Fibroblast of lung (primary cell): ENCODE measurements around the gene ARMC9. TPM values are rescaled to one million over a fixed set of nuclear protein-coding genes. Genes with fewer than 3 reads are reported as not detected.

Source experiments
- DNase-seq, 2 donors: peaks; one replicate each; pipeline versions ENCODE4 v3.0.0 to v3.0.0-alpha.2; 2010; ENCODE audit warnings: low read depth in 2 of 2
- H2AFZ ChIP-seq: 2 replicates; pipeline ENCODE4 v1.5.1; 2012; ENCODE audit warnings: low read length, control low read depth, inconsistent platforms
- H3K27ac ChIP-seq: 2 replicates; pipeline ENCODE4 v1.5.1; 2011; ENCODE audit warnings: low read length, control low read depth; ENCODE audit not compliant: insufficient read depth
- H3K27me3 ChIP-seq: 2 replicates; pipeline ENCODE4 v1.5.1; 2011; ENCODE audit warnings: mild to moderate bottlenecking, low read length; ENCODE audit not compliant: control insufficient read depth, insufficient read depth
- H3K36me3 ChIP-seq: 2 replicates; pipeline ENCODE4 v1.5.1; 2011; ENCODE audit warnings: low read length; ENCODE audit not compliant: control insufficient read depth, insufficient read depth
- H3K4me1 ChIP-seq: 2 replicates; pipeline ENCODE4 v1.5.1; 2011; ENCODE audit warnings: low read length; ENCODE audit not compliant: control insufficient read depth, insufficient read depth; ENCODE audit errors: extremely low read depth
- H3K4me2 ChIP-seq: 2 replicates; pipeline ENCODE4 v1.5.1; 2011; ENCODE audit warnings: low read length, control low read depth; ENCODE audit not compliant: insufficient read depth; ENCODE audit errors: extremely low read depth
- H3K4me3 ChIP-seq, 4 experiments: fragments of 200-600 bp in 1 of 4; sonication (generic) in 1 of 4; replicated peaks in 1 of 4; 2 replicates each; pipeline ENCODE4 v1.5.1; 2011 to 2016; ENCODE audit warnings: low read length in 4 of 4, low read depth in 3 of 4, mild to moderate bottlenecking in 3 of 4, control low read depth in 2 of 4, inconsistent platforms in 1 of 4, mixed read lengths in 1 of 4; ENCODE audit not compliant: insufficient read depth in 1 of 4; ENCODE audit errors: control extremely low read depth in 1 of 4
- H3K79me2 ChIP-seq: 2 replicates; pipeline ENCODE4 v1.5.1; 2012; ENCODE audit warnings: mild to moderate bottlenecking, low read length, inconsistent platforms; ENCODE audit not compliant: control insufficient read depth, insufficient read depth
- H3K9ac ChIP-seq: 2 replicates; pipeline ENCODE4 v1.5.1; 2011; ENCODE audit warnings: mild to moderate bottlenecking, low read length, control low read depth; ENCODE audit not compliant: insufficient read depth
- H3K9me3 ChIP-seq: 2 replicates; pipeline ENCODE4 v1.5.1; 2012; ENCODE audit warnings: low read depth, low read length; ENCODE audit not compliant: control insufficient read depth, insufficient read depth
- H4K20me1 ChIP-seq: 2 replicates; pipeline ENCODE4 v1.5.1; 2011; ENCODE audit warnings: low read length; ENCODE audit not compliant: control insufficient read depth, insufficient read depth; ENCODE audit errors: extremely low read depth
- EZH2 ChIP-seq: IDR thresholded peaks from 2 replicates; pipeline ENCODE4 v1.5.1; 2012; ENCODE audit warnings: low read length, control low read depth, mild to moderate bottlenecking; ENCODE audit errors: missing control alignments
- polyA plus RNA-seq, 2 donors: library from polyadenylated mRNA; depleted of rRNA in 1 of 2; stranded (reverse) in 1 of 2; unstranded in 1 of 2; fragments of >200 nt; gene quantifications; 2 replicates each; pipeline ENCODE4 v1.2.1, GENCODE V29; 2011 to 2012; ENCODE audit warnings: missing spikeins in 1 of 2
- total RNA-seq: library from RNA; depleted of rRNA; stranded (reverse); fragments of >200 nt; gene quantifications from 2 replicates; pipeline ENCODE4 v1.2.1, GENCODE V29; 2014
- TF ChIP-seq, protein P1 (sequence below), 2 donors: IDR thresholded peaks in 1 of 2; conservative IDR thresholded peaks in 1 of 2; 1 replicate in 1 of 2; 2 replicates in 1 of 2; pipeline ENCODE4 v1.5.1; 2011 to 2012; ENCODE audit warnings: low read length in 2 of 2, control low read depth in 1 of 2, inconsistent platforms in 1 of 2, low read depth in 1 of 2, mild to moderate bottlenecking in 1 of 2

Gene ARMC9
- total and polyA plus RNA-seq, 2 donors (not counting 1 experiment from before 2014, with no cell fraction given): 68.4 to 153 TPM

DNA sequence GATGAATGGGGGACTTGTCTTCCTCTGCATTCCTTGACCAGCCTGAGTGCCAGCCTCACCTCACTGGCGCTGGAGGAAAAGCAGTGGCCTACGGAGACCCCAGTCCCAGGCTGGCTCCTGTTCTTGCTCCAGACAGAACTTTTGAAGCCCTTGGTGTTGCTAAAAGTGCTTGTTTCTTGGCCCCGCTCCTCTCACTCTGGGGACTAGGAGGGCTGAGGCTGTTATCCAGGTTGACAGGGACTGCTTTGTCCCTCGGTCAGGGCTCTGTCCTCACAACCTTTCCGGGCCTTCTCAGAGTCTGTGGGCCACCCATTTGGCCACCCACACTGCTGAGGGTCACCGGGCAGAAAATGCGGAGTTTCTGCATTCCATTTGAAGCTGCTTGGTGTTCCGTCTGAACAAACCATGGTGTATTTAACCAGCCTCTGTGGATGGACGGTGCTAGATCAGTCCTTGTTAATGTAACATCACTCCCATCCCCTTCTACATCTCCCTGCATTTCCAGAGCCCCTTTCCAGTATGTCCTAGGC, 222.7 kb downstream of the ARMC9 start:
- Histone ChIP-seq H3K9me3 (no peaks in the 10 kb centered on the region), H3K79me2 (no peaks in the 10 kb centered on the region), H2AFZ (no peak overlapping the region), H3K36me3 (no peaks in the 10 kb centered on the region), H4K20me1 (no peaks in the 10 kb centered on the region), H3K4me3 (no peak overlapping the region), H3K9ac (no peak overlapping the region), H3K4me2 (no peak overlapping the region), H3K27ac (no peak overlapping the region), H3K4me1 (no peaks in the 10 kb centered on the region), H3K27me3 (peaks cover 4% of the 10 kb centered on the region)
- TF ChIP-seq, protein P1, sequence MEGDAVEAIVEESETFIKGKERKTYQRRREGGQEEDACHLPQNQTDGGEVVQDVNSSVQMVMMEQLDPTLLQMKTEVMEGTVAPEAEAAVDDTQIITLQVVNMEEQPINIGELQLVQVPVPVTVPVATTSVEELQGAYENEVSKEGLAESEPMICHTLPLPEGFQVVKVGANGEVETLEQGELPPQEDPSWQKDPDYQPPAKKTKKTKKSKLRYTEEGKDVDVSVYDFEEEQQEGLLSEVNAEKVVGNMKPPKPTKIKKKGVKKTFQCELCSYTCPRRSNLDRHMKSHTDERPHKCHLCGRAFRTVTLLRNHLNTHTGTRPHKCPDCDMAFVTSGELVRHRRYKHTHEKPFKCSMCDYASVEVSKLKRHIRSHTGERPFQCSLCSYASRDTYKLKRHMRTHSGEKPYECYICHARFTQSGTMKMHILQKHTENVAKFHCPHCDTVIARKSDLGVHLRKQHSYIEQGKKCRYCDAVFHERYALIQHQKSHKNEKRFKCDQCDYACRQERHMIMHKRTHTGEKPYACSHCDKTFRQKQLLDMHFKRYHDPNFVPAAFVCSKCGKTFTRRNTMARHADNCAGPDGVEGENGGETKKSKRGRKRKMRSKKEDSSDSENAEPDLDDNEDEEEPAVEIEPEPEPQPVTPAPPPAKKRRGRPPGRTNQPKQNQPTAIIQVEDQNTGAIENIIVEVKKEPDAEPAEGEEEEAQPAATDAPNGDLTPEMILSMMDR (conservative IDR thresholded peaks at IDR 0.05 in 1 of 2, IDR thresholded peaks at IDR 0.05 in 1 of 2; ENCODE audit: low read depth in 1 of 2, low read length in 2 of 2): no peak
- TF ChIP-seq EZH2: no peak
- DNase-seq: no peak

DNA sequence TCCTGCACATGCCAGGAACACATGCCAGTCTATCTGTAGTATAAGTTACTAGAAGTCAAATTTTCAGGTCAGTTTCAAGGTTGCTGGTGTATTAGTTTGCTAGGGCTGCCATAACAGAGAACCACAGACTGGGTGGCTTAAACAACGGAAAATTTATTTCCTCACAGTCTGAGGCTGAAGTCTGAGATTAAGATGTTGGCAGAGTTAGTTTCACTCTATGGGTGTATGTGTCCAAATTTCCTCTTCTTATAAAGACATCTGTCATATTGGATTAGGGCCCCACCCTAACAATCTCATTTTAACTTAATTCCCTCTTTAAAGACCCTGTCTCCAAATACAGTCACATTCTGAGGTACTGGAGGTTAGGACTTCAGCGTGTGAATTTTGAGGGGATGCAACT, 223.6 kb downstream of the ARMC9 start:
- no peak for TF ChIP-seq EZH2
- TF ChIP-seq, protein P1 (conservative IDR thresholded peaks at IDR 0.05 in 1 of 2, IDR thresholded peaks at IDR 0.05 in 1 of 2; ENCODE audit: low read depth in 1 of 2, low read length in 2 of 2): no peak
- H3K79me2 ChIP-seq: no peaks in the 10 kb centered on the region
- no peak overlapping the region for H3K9ac ChIP-seq
- no peak overlapping the region for H3K4me3 ChIP-seq
- peaks cover 4% of the 10 kb centered on the region for H3K27me3 ChIP-seq
- H3K4me2 ChIP-seq: no peak overlapping the region
- no peak overlapping the region for H3K27ac ChIP-seq
- H3K4me1 ChIP-seq: no peaks in the 10 kb centered on the region
- no peaks in the 10 kb centered on the region for H3K9me3 ChIP-seq
- no peak for DNase-seq
- no peaks in the 10 kb centered on the region for H4K20me1 ChIP-seq
- no peak overlapping the region for H2AFZ ChIP-seq
- H3K36me3 ChIP-seq: no peaks in the 10 kb centered on the region

DNA sequence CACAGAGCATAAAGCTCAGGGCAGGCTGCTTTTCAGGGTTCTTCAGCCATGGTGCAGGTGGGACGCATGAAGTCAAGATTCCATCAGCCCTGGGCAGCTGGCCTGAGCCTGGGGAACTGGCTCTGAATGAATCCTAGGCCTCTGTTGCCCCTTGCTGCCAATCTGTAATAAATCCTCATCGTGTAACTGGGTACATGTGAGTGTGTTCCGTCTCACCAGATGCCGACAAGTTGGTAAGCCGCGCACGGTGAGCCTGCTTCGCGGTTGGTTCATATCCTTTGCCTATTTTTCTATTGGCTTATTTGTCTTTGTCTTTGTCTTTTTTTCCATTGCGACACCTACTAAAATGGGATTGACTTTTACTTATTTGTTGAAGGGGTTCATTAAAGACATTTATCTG, 224.7 kb downstream of the ARMC9 start:
- no peaks in the 10 kb centered on the region for H3K9me3 ChIP-seq
- H3K27me3 ChIP-seq: peaks cover 4% of the 10 kb centered on the region
- no peak overlapping the region for H2AFZ ChIP-seq
- no peak overlapping the region for H3K27ac ChIP-seq
- no peak overlapping the region for H3K4me2 ChIP-seq
- H3K9ac ChIP-seq: no peak overlapping the region
- H4K20me1 ChIP-seq: no peaks in the 10 kb centered on the region
- no peaks in the 10 kb centered on the region for H3K4me1 ChIP-seq
- no peaks in the 10 kb centered on the region for H3K79me2 ChIP-seq
- DNase-seq: no peak
- H3K36me3 ChIP-seq: no peaks in the 10 kb centered on the region
- H3K4me3 ChIP-seq: no peak overlapping the region
- TF ChIP-seq, protein P1 (conservative IDR thresholded peaks at IDR 0.05 in 1 of 2, IDR thresholded peaks at IDR 0.05 in 1 of 2; ENCODE audit: low read depth in 1 of 2, low read length in 2 of 2): no peak
- no peak for TF ChIP-seq EZH2

Other genes starting within 250 kb of the ARMC9 start
- not detected in 2 replicates for gene SPATA3, start 202.5 kb upstream of the ARMC9 start, total RNA-seq
- not detected in 2 replicates for gene SPATA3, start 202.5 kb upstream of the ARMC9 start, polyA plus RNA-seq
- gene C2orf72, start 161.1 kb upstream of the ARMC9 start, total RNA-seq: 0.33 TPM in 1 of 2 replicates, not detected in the other
- 0.09 and 1.9 TPM in 2 replicates for gene C2orf72, start 161.1 kb upstream of the ARMC9 start, polyA plus RNA-seq
- 92.7 and 125 TPM in 2 replicates for gene PSMD1, start 141.8 kb upstream of the ARMC9 start, total RNA-seq
- 144 and 169 TPM in 2 replicates for gene PSMD1, start 141.8 kb upstream of the ARMC9 start, polyA plus RNA-seq
- 31.1 and 92.5 TPM in 2 replicates for gene HTR2B, start 73.6 kb upstream of the ARMC9 start, total RNA-seq
- 12.6 and 26.0 TPM in 2 replicates for gene HTR2B, start 73.6 kb upstream of the ARMC9 start, polyA plus RNA-seq
- under 0.01 and 0.17 TPM in 2 replicates for gene B3GNT7, start 197.1 kb downstream of the ARMC9 start, total RNA-seq
- gene B3GNT7, start 197.1 kb downstream of the ARMC9 start, polyA plus RNA-seq: 0.01 and 0.06 TPM in 2 replicates